H9 (cell line): ENCODE data around the gene ARF5. TPM values are rescaled to one million over a fixed set of nuclear protein-coding genes. Genes with fewer than 3 reads are reported as not detected.

Experiments
- DNase-seq: peaks from one replicate; pipeline ENCODE4 v3.0.0-alpha.2; 2017
- H2AFZ ChIP-seq: one replicate; pipeline ENCODE4 v1.6.1; 2013; ENCODE audit warnings: mild to moderate bottlenecking, low read length, control low read depth, moderate library complexity
- H2AK5ac ChIP-seq: 2 replicates; pipeline ENCODE4 v1.6.1; 2013; ENCODE audit warnings: low read length, control low read depth, mixed read lengths; ENCODE audit not compliant: insufficient read length
- H2BK120ac ChIP-seq: one replicate; pipeline ENCODE4 v1.6.1; 2013; ENCODE audit warnings: low read depth, mild to moderate bottlenecking, low read length, control low read depth, inconsistent platforms; ENCODE audit not compliant: poor library complexity, severe bottlenecking
- H2BK12ac ChIP-seq: 2 replicates; pipeline ENCODE4 v1.6.1; 2013; ENCODE audit warnings: low read length, control low read depth, mixed read lengths, low read depth; ENCODE audit not compliant: insufficient read length
- H2BK15ac ChIP-seq: 2 replicates; pipeline ENCODE4 v1.6.1; 2013; ENCODE audit warnings: low read depth, low read length, control low read depth
- H2BK20ac ChIP-seq: one replicate; pipeline ENCODE4 v1.6.1; 2013; ENCODE audit warnings: low read depth, mild to moderate bottlenecking, low read length, control low read depth, inconsistent platforms; ENCODE audit not compliant: poor library complexity, severe bottlenecking
- H2BK5ac ChIP-seq: 2 replicates; pipeline ENCODE4 v1.6.1; 2013; ENCODE audit warnings: low read length, control low read depth, mixed read lengths; ENCODE audit not compliant: insufficient read length
- H3K14ac ChIP-seq: 2 replicates; pipeline ENCODE4 v1.6.1; 2013; ENCODE audit warnings: low read length, control low read depth; ENCODE audit not compliant: insufficient read depth
- H3K18ac ChIP-seq: 2 replicates; pipeline ENCODE4 v1.6.1; 2013; ENCODE audit warnings: low read depth, mild to moderate bottlenecking, mixed read lengths, low read length, control low read depth; ENCODE audit not compliant: insufficient read length
- H3K23ac ChIP-seq: 2 replicates; pipeline ENCODE4 v1.6.1; 2013; ENCODE audit warnings: low read length, control low read depth, mixed read lengths, low read depth; ENCODE audit not compliant: insufficient read length
- H3K23me2 ChIP-seq: 2 replicates; pipeline ENCODE4 v1.6.1; 2013; ENCODE audit warnings: low read depth, mild to moderate bottlenecking, mixed read lengths, low read length, control low read depth; ENCODE audit not compliant: insufficient read length, poor library complexity, severe bottlenecking
- H3K27ac ChIP-seq: 2 replicates; pipeline ENCODE4 v1.5.1; 2013; ENCODE audit warnings: low read length, control low read depth, mixed read lengths, low read depth; ENCODE audit not compliant: insufficient read length
- H3K27me3 ChIP-seq: 2 replicates; pipeline ENCODE4 v1.6.1; 2013; ENCODE audit warnings: low read length, control low read depth, inconsistent platforms; ENCODE audit not compliant: insufficient read depth
- H3K4ac ChIP-seq: 2 replicates; pipeline ENCODE4 v1.6.1; 2013; ENCODE audit warnings: low read depth, mild to moderate bottlenecking, control low read depth, inconsistent platforms, low read length, moderate library complexity
- H3K4me1 ChIP-seq: 2 replicates; pipeline ENCODE4 v1.6.1; 2013; ENCODE audit warnings: low read length, control low read depth, inconsistent platforms; ENCODE audit not compliant: insufficient read depth
- H3K4me2 ChIP-seq: 2 replicates; pipeline ENCODE4 v1.6.1; 2013; ENCODE audit warnings: low read length, control low read depth, mixed read lengths; ENCODE audit not compliant: insufficient read length, insufficient read depth
- H3K56ac ChIP-seq: 2 replicates; pipeline ENCODE4 v1.6.1; 2013; ENCODE audit warnings: low read depth, mild to moderate bottlenecking, mixed read lengths, low read length, control low read depth; ENCODE audit not compliant: insufficient read length
- H3K79me1 ChIP-seq: 2 replicates; pipeline ENCODE4 v1.6.1; 2013; ENCODE audit warnings: low read depth, mild to moderate bottlenecking, moderate library complexity, low read length, control low read depth, inconsistent platforms; ENCODE audit not compliant: insufficient read depth, poor library complexity, severe bottlenecking
- H3K79me2 ChIP-seq: 2 replicates; pipeline ENCODE4 v1.6.1; 2013; ENCODE audit warnings: low read length, control low read depth, inconsistent platforms; ENCODE audit not compliant: insufficient read depth
- H3K9ac ChIP-seq: 2 replicates; pipeline ENCODE4 v1.6.1; 2013; ENCODE audit warnings: low read length, control low read depth, mixed read lengths; ENCODE audit not compliant: insufficient read length; ENCODE audit errors: extremely low read depth
- H3K9me3 ChIP-seq: one replicate; pipeline ENCODE4 v1.6.1; 2013; ENCODE audit warnings: low read depth, low read length, inconsistent platforms; ENCODE audit not compliant: control insufficient read depth
- H3T11ph ChIP-seq: one replicate; pipeline ENCODE4 v1.6.1; 2013; ENCODE audit warnings: mild to moderate bottlenecking, low read length, control low read depth, inconsistent platforms
- H4K20me1 ChIP-seq: one replicate; pipeline ENCODE4 v1.6.1; 2013; ENCODE audit not compliant: control insufficient read depth, insufficient read length, insufficient read depth
- H4K5ac ChIP-seq: 2 replicates; pipeline ENCODE4 v1.6.1; 2013; ENCODE audit warnings: low read depth, mild to moderate bottlenecking, mixed read lengths, low read length, control low read depth; ENCODE audit not compliant: insufficient read length
- H4K8ac ChIP-seq: replicated peaks from 2 replicates; pipeline ENCODE4 v1.6.1; 2013; ENCODE audit warnings: low read length, control low read depth, mixed read lengths, low read depth; ENCODE audit not compliant: insufficient read length
- H4K91ac ChIP-seq: 2 replicates; pipeline ENCODE4 v1.6.1; 2013; ENCODE audit warnings: low read depth, mild to moderate bottlenecking, moderate library complexity, mixed read lengths, low read length, control low read depth; ENCODE audit not compliant: insufficient read length
- H3K27ac Mint-ChIP-seq, 3 experiments: 2 replicates in 2 of 3; 3 replicates in 1 of 3; pipeline ENCODE4 v1.8.0; 2020 to 2021; ENCODE audit warnings: mixed read lengths in 3 of 3, mild to moderate bottlenecking in 1 of 3, moderate library complexity in 1 of 3
- H3K27me3 Mint-ChIP-seq: 2 replicates; pipeline ENCODE4 v1.8.0; 2021; ENCODE audit warnings: low read depth, mild to moderate bottlenecking, moderate library complexity, mixed read lengths
- H3K36me3 Mint-ChIP-seq, 3 experiments: 2 replicates in 2 of 3; 3 replicates in 1 of 3; pipeline ENCODE4 v1.8.0; 2020 to 2021; ENCODE audit warnings: low read depth in 3 of 3, mixed read lengths in 3 of 3; ENCODE audit not compliant: insufficient read depth in 1 of 3
- H3K4me1 Mint-ChIP-seq, 2 experiments: 2 replicates each; pipeline ENCODE4 v1.8.0; 2020; ENCODE audit warnings: mixed read lengths in 2 of 2
- H3K4me3 Mint-ChIP-seq, 2 experiments: 2 replicates in 1 of 2; 3 replicates in 1 of 2; pipeline ENCODE4 v1.8.0; 2020 to 2021; ENCODE audit warnings: mild to moderate bottlenecking in 2 of 2, mixed read lengths in 2 of 2, moderate library complexity in 1 of 2
- H3K9me3 Mint-ChIP-seq, 2 experiments: 2 replicates in 1 of 2; 3 replicates in 1 of 2; pipeline ENCODE4 v1.8.0; 2020; ENCODE audit warnings: mild to moderate bottlenecking in 2 of 2, mixed read lengths in 2 of 2, moderate library complexity in 1 of 2
- WGBS: extraction: QIAGEN DNeasy Blood & Tissue Kit; methylation state at CpG from one replicate; pipeline ENCODE4 v1.1.7; 2013; ENCODE audit warnings: missing lambda C conversion rate, low lambda C conversion rate, mixed read lengths; ENCODE audit not compliant: insufficient read length; ENCODE audit errors: extremely low coverage; 5-methylcytosine and 5-hydroxymethylcytosine counted together
- total RNA-seq: library from RNA; stranded (reverse); gene quantifications from 2 replicates; pipeline ENCODE4 v1.2.1, GENCODE V29; 2021
- TF ChIP-seq, protein P1 (sequence below): fragments of 200-600 bp; sonication (generic); conservative IDR thresholded peaks from 3 replicates; pipeline ENCODE4 v1.8.0; 2021; ENCODE audit warnings: antibody characterized with exemption, mild to moderate bottlenecking

The ARF5 gene
- total RNA-seq, 1 experiment from 2014 or later: 169 TPM

DNA sequence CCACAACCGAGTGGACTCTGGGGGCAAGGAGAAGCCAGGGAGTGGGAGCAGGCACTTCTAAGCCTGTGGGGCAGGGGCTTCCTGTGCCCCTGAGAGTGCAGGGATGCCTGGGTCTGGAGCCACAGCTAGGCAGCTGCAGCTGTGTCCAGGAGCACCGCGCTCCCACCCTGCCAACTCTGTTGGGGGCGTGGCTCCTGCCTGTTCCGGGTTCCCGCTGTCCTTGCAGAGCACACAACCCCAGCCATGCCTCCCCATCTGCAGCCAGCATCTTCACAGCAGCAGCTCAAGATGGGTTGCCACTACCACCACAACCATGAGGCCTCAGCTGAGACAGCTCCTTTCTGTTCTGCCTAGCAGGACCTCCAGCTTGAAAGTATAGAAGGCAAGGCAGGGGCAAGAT, 21.1 kb downstream of the ARF5 start:
- no peaks in the 10 kb centered on the region for H3K23me2 ChIP-seq
- H3T11ph ChIP-seq: no peak overlapping the region
- DNase-seq: peak; percentile 39
- no peaks in the 10 kb centered on the region for H3K4me1 ChIP-seq
- Mint-ChIP-seq H3K27ac (no peak overlapping the region), H3K36me3 (peaks cover 0 to 4% (median 0%) of the 10 kb centered on the region in 3 experiments; a peak in 4 of 7 replicates), H3K9me3 (peaks cover 7 to 8% of the 10 kb centered on the region in 2 experiments; a peak in 4 of 5 replicates), H3K4me3 (no peak overlapping the region), H3K4me1 (no peaks in the 10 kb centered on the region), H3K27me3 (peaks cover 32% of the 10 kb centered on the region)
- no peak overlapping the region for H4K8ac ChIP-seq
- H3K56ac ChIP-seq: no peak overlapping the region
- no peaks in the 10 kb centered on the region for H4K20me1 ChIP-seq
- H4K91ac ChIP-seq: no peak overlapping the region
- H3K18ac ChIP-seq: no peak overlapping the region
- H3K79me1 ChIP-seq: no peaks in the 10 kb centered on the region
- no peak overlapping the region for H3K23ac ChIP-seq
- no peaks in the 10 kb centered on the region for H3K9me3 ChIP-seq
- no peak overlapping the region for H3K4ac ChIP-seq
- no peak overlapping the region for H2BK12ac ChIP-seq
- H3K27me3 ChIP-seq: no peaks in the 10 kb centered on the region; the same call in 1 of the 2 replicates
- H2BK20ac ChIP-seq: no peak overlapping the region
- H3K79me2 ChIP-seq: no peaks in the 10 kb centered on the region
- H2AFZ ChIP-seq: no peak overlapping the region
- H2AK5ac ChIP-seq: no peak overlapping the region
- H3K4me2 ChIP-seq: no peak overlapping the region
- no peak overlapping the region for H2BK120ac ChIP-seq
- H3K27ac ChIP-seq: no peak overlapping the region
- TF ChIP-seq, protein P1, sequence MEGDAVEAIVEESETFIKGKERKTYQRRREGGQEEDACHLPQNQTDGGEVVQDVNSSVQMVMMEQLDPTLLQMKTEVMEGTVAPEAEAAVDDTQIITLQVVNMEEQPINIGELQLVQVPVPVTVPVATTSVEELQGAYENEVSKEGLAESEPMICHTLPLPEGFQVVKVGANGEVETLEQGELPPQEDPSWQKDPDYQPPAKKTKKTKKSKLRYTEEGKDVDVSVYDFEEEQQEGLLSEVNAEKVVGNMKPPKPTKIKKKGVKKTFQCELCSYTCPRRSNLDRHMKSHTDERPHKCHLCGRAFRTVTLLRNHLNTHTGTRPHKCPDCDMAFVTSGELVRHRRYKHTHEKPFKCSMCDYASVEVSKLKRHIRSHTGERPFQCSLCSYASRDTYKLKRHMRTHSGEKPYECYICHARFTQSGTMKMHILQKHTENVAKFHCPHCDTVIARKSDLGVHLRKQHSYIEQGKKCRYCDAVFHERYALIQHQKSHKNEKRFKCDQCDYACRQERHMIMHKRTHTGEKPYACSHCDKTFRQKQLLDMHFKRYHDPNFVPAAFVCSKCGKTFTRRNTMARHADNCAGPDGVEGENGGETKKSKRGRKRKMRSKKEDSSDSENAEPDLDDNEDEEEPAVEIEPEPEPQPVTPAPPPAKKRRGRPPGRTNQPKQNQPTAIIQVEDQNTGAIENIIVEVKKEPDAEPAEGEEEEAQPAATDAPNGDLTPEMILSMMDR: no peak
- no CpG with 5 or more reads among the region's 6 CpGs for WGBS
- no peak overlapping the region for H4K5ac ChIP-seq
- H2BK15ac ChIP-seq: no peak overlapping the region
- no peak overlapping the region for H3K9ac ChIP-seq
- no peak overlapping the region for H2BK5ac ChIP-seq
- no peak overlapping the region for H3K14ac ChIP-seq
